ENCODE measurements around the gene RIMBP2.

- TF ChIP-seq, protein P1, sequence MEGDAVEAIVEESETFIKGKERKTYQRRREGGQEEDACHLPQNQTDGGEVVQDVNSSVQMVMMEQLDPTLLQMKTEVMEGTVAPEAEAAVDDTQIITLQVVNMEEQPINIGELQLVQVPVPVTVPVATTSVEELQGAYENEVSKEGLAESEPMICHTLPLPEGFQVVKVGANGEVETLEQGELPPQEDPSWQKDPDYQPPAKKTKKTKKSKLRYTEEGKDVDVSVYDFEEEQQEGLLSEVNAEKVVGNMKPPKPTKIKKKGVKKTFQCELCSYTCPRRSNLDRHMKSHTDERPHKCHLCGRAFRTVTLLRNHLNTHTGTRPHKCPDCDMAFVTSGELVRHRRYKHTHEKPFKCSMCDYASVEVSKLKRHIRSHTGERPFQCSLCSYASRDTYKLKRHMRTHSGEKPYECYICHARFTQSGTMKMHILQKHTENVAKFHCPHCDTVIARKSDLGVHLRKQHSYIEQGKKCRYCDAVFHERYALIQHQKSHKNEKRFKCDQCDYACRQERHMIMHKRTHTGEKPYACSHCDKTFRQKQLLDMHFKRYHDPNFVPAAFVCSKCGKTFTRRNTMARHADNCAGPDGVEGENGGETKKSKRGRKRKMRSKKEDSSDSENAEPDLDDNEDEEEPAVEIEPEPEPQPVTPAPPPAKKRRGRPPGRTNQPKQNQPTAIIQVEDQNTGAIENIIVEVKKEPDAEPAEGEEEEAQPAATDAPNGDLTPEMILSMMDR (IDR thresholded peaks at IDR 0.05; ENCODE audit: insufficient read depth, low read length) = no peak
- TF ChIP-seq POLR2AphosphoS5 (IDR thresholded peaks at IDR 0.05; ENCODE audit: low read depth) = no peak
- no peak for TF ChIP-seq REST (IDR thresholded peaks at IDR 0.05; ENCODE audit: insufficient replicate concordance, low read depth)
These were observed 349.1 kb downstream of the RIMBP2 start for GRCh38 chr12:130367003-130367402.

Data from HL-60 (cell line).